ENCODE measurements around the gene ANKMY1.

The ANKMY1 gene

GRCh38 chr2:240442891-240443715 is 114.7 kb downstream of the ANKMY1 start:
- no peak for DNase-seq

GRCh38 chr2:240441993-240442411 is 115.8 kb downstream of the ANKMY1 start:
- no peak for DNase-seq

GRCh38 chr2:240441326-240441992 is 116.3 kb downstream of the ANKMY1 start:
- DNase-seq = no peak

- DNase-seq = no peak
Measured at GRCh38 chr2:240440704-240441320, 117.0 kb downstream of the ANKMY1 start.

GRCh38 chr2:240440251-240440650 is 117.5 kb downstream of the ANKMY1 start:
- no peak for DNase-seq

- no peak for DNase-seq
Measured at GRCh38 chr2:240439698-240440151, 118.1 kb downstream of the ANKMY1 start.

- DNase-seq = no peak
Measured at GRCh38 chr2:240438810-240439697, 118.7 kb downstream of the ANKMY1 start.

- DNase-seq = peak; percentile 43
Measured at GRCh38 chr2:240437861-240438809, 119.7 kb downstream of the ANKMY1 start.

- no peak for DNase-seq
Measured at GRCh38 chr2:240437551-240437860, 120.3 kb downstream of the ANKMY1 start.

GRCh38 chr2:240436683-240437550 is 120.9 kb downstream of the ANKMY1 start:
- peak; percentile 21 for DNase-seq

GRCh38 chr2:240435948-240436682 is 121.7 kb downstream of the ANKMY1 start:
- peak; percentile 63 for DNase-seq

- peak; percentile 82 for DNase-seq
Measured at GRCh38 chr2:240435457-240435947, 122.3 kb downstream of the ANKMY1 start, which contains the start of gene GPC1. GPC1 (plus strand) TSS chr2:240435663; CDS start chr2:240435919, 256 bp downstream.

GRCh38 chr2:240434728-240435456 is 122.9 kb downstream of the ANKMY1 start:
- peak; percentile 91 for DNase-seq

- no peak for DNase-seq
Measured at GRCh38 chr2:240433973-240434727, 123.6 kb downstream of the ANKMY1 start.

GRCh38 chr2:240432820-240433801 is 124.7 kb downstream of the ANKMY1 start:
- DNase-seq = peak; percentile 29

- no peak for DNase-seq
Measured at GRCh38 chr2:240432430-240432819, 125.4 kb downstream of the ANKMY1 start.

Measured in NCI-H69 (cell line).